ENCODE data around the gene SLC25A6. TPM values are rescaled to one million over a fixed set of nuclear protein-coding genes. Genes with fewer than 3 reads are reported as not detected.

The SLC25A6 gene
- total RNA-seq, 4 donors from 2014 or later, result 217 to 417 (median 248) TPM

- peak overlapping the region; percentile 97 to 100 (median 98) for H3K27ac ChIP-seq
- H3K27me3 ChIP-seq, result no peaks in the 10 kb centered on the region
- WGBS, 2 donors, result 42 to 56% methylated on average over 19 to 30 of the region's 30 CpGs
- H3K36me3 ChIP-seq, result peaks cover 42 to 57% (median 44%) of the 10 kb centered on the region in 3 donors
- no peaks in the 10 kb centered on the region for H3K9me3 ChIP-seq
- intact Hi-C loops (cut with DNase I), result no loop called here
- DNase-seq, result no peak
- peaks cover 27 to 70% (median 29%) of the 10 kb centered on the region in 3 donors for H3K4me1 ChIP-seq
- TF ChIP-seq POLR2A (IDR thresholded peaks at IDR 0.05) (no peak), CTCF (IDR thresholded peaks at IDR 0.05) (no peak)
- peak overlapping the region; percentile 95 to 100 (median 99) for H3K4me3 ChIP-seq
Observed at GRCh38 chrX:1390621-1391369, 1.1 kb downstream of the SLC25A6 start.

- no peaks in the 10 kb centered on the region for H3K27me3 ChIP-seq
- no peaks in the 10 kb centered on the region for H3K9me3 ChIP-seq
- WGBS, 2 donors, result 85% methylated on average over 8 to 10 of the region's 10 CpGs
- intact Hi-C loops (cut with DNase I), result no loop called here
- H3K4me3 ChIP-seq, result peak overlapping the region in 1 of 4 donors; percentile 100
- peaks cover 49 to 63% (median 52%) of the 10 kb centered on the region in 3 donors for H3K36me3 ChIP-seq
- no peak overlapping the region for H3K27ac ChIP-seq
- no peak for DNase-seq
- no peak for TF ChIP-seq POLR2A (IDR thresholded peaks at IDR 0.05)
- no peak for TF ChIP-seq CTCF (IDR thresholded peaks at IDR 0.05)
- peaks cover 27 to 65% (median 29%) of the 10 kb centered on the region in 3 donors for H3K4me1 ChIP-seq
Observed at GRCh38 chrX:1389993-1390285, 2.0 kb downstream of the SLC25A6 start.

GRCh38 chrX:1389181-1389992 lies 2.5 kb downstream of the SLC25A6 start:
- intact Hi-C loops (cut with DNase I), result no loop called here
- H3K36me3 ChIP-seq, result peaks cover 55 to 69% (median 57%) of the 10 kb centered on the region in 3 donors
- no peaks in the 10 kb centered on the region for H3K27me3 ChIP-seq
- peaks cover 24 to 60% (median 27%) of the 10 kb centered on the region in 3 donors for H3K4me1 ChIP-seq
- H3K9me3 ChIP-seq, result no peaks in the 10 kb centered on the region
- WGBS, 2 donors, result 86 to 89% methylated on average over 14 to 44 of the region's 51 CpGs
- no peak overlapping the region for H3K4me3 ChIP-seq
- DNase-seq, result no peak
- TF ChIP-seq CTCF (IDR thresholded peaks at IDR 0.05), result no peak
- TF ChIP-seq POLR2A (IDR thresholded peaks at IDR 0.05), result no peak
- H3K27ac ChIP-seq, result no peak overlapping the region

- Histone ChIP-seq H3K27ac (no peak overlapping the region), H3K36me3 (peaks cover 57 to 76% (median 58%) of the 10 kb centered on the region in 3 donors), H3K4me3 (no peak overlapping the region), H3K4me1 (peaks cover 24 to 52% (median 27%) of the 10 kb centered on the region in 3 donors), H3K9me3 (no peaks in the 10 kb centered on the region), H3K27me3 (no peaks in the 10 kb centered on the region)
- intact Hi-C loops (cut with DNase I), result no loop called here
- WGBS, 2 donors, result 78 to 84% methylated on average over 4 of the region's 4 CpGs
- TF ChIP-seq CTCF (IDR thresholded peaks at IDR 0.05), result no peak
- TF ChIP-seq POLR2A (IDR thresholded peaks at IDR 0.05), result no peak
- no peak for DNase-seq
Observed at GRCh38 chrX:1388651-1389050, 3.3 kb downstream of the SLC25A6 start.

All from esophagus squamous epithelium (tissue), 5 donors.